HEK293 (cell line): ENCODE results near the gene AGAP3.
A peak's percentile ranks its signal among the peaks of the same experiment; 100 is the strongest.

ENCODE experiments used
- CTCF ChIA-PET: fragments of 350-600 bp; formaldehyde crosslinking; extraction: SDS; loops from one replicate; lab custom pipeline; 2021; ENCODE audit warnings: antibody characterized with exemption; lab: Yijun Ruan, JAX
- POLR2A ChIA-PET: fragments of 300-600 bp; formaldehyde crosslinking; extraction: SDS; loops from one replicate; lab custom pipeline; 2020; ENCODE audit warnings: antibody characterized with exemption, inconsistent platforms; lab: Yijun Ruan, JAX
- H3K27ac ChIP-seq: fragments of 200-500 bp; sonication (Bioruptor generic); 2 replicates; pipeline ENCODE4 v1.5.1; 2014; ENCODE audit warnings: low read depth, low read length, control low read depth, inconsistent platforms; ENCODE audit errors: extremely low read depth
- H3K36me3 ChIP-seq, 2 experiments: fragments of 200-500 bp in 1 of 2; sonication (Bioruptor generic) in 1 of 2; 1 replicate in 1 of 2; 2 replicates in 1 of 2; pipeline ENCODE4 v1.5.1; 2014 to 2017; ENCODE audit warnings: inconsistent platforms in 2 of 2, low read length in 2 of 2; ENCODE audit not compliant: control insufficient read depth in 2 of 2, insufficient read depth in 1 of 2
- H3K4me1 ChIP-seq: fragments of 200-500 bp; sonication (Bioruptor generic); 2 replicates; pipeline ENCODE4 v1.5.1; 2014; ENCODE audit warnings: mild to moderate bottlenecking, low read length, inconsistent platforms; ENCODE audit not compliant: control insufficient read depth, insufficient read depth
- H3K4me3 ChIP-seq: 2 replicates; pipeline ENCODE4 v1.5.1; 2011; ENCODE audit warnings: low read depth, mild to moderate bottlenecking, control low read depth, low read length, moderate library complexity
- H3K9me3 ChIP-seq: fragments of 200-500 bp; sonication (Bioruptor generic); 2 replicates; pipeline ENCODE4 v1.5.1; 2014; ENCODE audit warnings: low read depth, low read length, inconsistent platforms; ENCODE audit not compliant: control insufficient read depth, insufficient read depth
- ELK4 ChIP-seq: IDR thresholded peaks from 2 replicates; pipeline ENCODE4 v1.6.1; 2011; ENCODE audit warnings: mild to moderate bottlenecking, low read depth, low read length, borderline replicate concordance
- GLIS1 ChIP-seq: fragments of 450-650 bp; formaldehyde crosslinking; IDR thresholded peaks from 2 replicates; pipeline ENCODE4 v1.5.1; 2016; ENCODE audit warnings: missing biosample characterization, missing genetic modification characterization
- HOXC10 ChIP-seq: sonication (generic); formaldehyde crosslinking; IDR thresholded peaks from 2 replicates; pipeline ENCODE4 v1.8.1; 2023; ENCODE audit warnings: mild to moderate bottlenecking, missing genetic modification reagents
- PBX3 ChIP-seq: sonication (generic); formaldehyde crosslinking; IDR thresholded peaks from 2 replicates; pipeline ENCODE4 v1.8.1; 2022; ENCODE audit warnings: mild to moderate bottlenecking, moderate library complexity, missing genetic modification reagents
- SCRT1 ChIP-seq: fragments of 450-650 bp; formaldehyde crosslinking; IDR thresholded peaks from 2 replicates; pipeline ENCODE4 v1.5.1; 2016; ENCODE audit warnings: missing biosample characterization, missing genetic modification characterization, borderline replicate concordance
- ZFP41 ChIP-seq: fragments of 450-650 bp; formaldehyde crosslinking; IDR thresholded peaks from 2 replicates; pipeline ENCODE4 v1.5.1; 2016; ENCODE audit warnings: missing biosample characterization, missing genetic modification characterization, borderline replicate concordance
- ZFP69B ChIP-seq: fragments of 450-650 bp; formaldehyde crosslinking; IDR thresholded peaks from 2 replicates; pipeline ENCODE4 v1.5.1; 2016; ENCODE audit warnings: missing biosample characterization, missing genetic modification characterization
- ZIC2 ChIP-seq: fragments of 450-650 bp; formaldehyde crosslinking; IDR thresholded peaks from 2 replicates; pipeline ENCODE4 v1.5.1; 2016; ENCODE audit warnings: missing biosample characterization, missing genetic modification characterization
- ZNF121 ChIP-seq: fragments of 450-650 bp; formaldehyde crosslinking; IDR thresholded peaks from 2 replicates; pipeline ENCODE4 v1.5.1; 2016; ENCODE audit warnings: missing biosample characterization, missing genetic modification characterization
- ZNF16 ChIP-seq: fragments of 450-650 bp; formaldehyde crosslinking; IDR thresholded peaks from 2 replicates; pipeline ENCODE4 v1.5.1; 2016; ENCODE audit warnings: low read depth, missing biosample characterization, missing genetic modification characterization
- ZNF184 ChIP-seq: fragments of 450-650 bp; IDR thresholded peaks from 2 replicates; pipeline ENCODE4 v1.5.1; 2018; ENCODE audit warnings: missing biosample characterization, mild to moderate bottlenecking, missing genetic modification characterization
- ZNF202 ChIP-seq: fragments of 450-650 bp; formaldehyde crosslinking; IDR thresholded peaks from 2 replicates; pipeline ENCODE4 v1.5.1; 2016; ENCODE audit warnings: missing biosample characterization, missing genetic modification characterization, borderline replicate concordance
- ZNF23 ChIP-seq: fragments of 450-650 bp; formaldehyde crosslinking; IDR thresholded peaks from 2 replicates; pipeline ENCODE4 v1.5.1; 2016; ENCODE audit warnings: missing biosample characterization, missing genetic modification characterization, borderline replicate concordance
- ZNF266 ChIP-seq: fragments of 450-650 bp; formaldehyde crosslinking; IDR thresholded peaks from 2 replicates; pipeline ENCODE4 v1.5.1; 2016; ENCODE audit warnings: missing biosample characterization, missing genetic modification characterization, low read depth
- ZNF274 ChIP-seq, 2 experiments: fragments of 200-500 bp in 1 of 2; fragments of 450-650 bp in 1 of 2; sonication (Bioruptor generic) in 1 of 2; formaldehyde crosslinking in 1 of 2; IDR thresholded peaks; 2 replicates each; pipeline versions ENCODE4 v1.5.1 to v1.6.1; 2014 to 2016; ENCODE audit warnings: borderline replicate concordance in 1 of 2, inconsistent platforms in 1 of 2, low read length in 1 of 2, missing biosample characterization in 1 of 2, missing genetic modification characterization in 1 of 2
- ZNF280D ChIP-seq: fragments of 450-650 bp; formaldehyde crosslinking; IDR thresholded peaks from 2 replicates; pipeline ENCODE4 v1.5.1; 2016; ENCODE audit warnings: missing biosample characterization, missing genetic modification characterization
- ZNF350 ChIP-seq: fragments of 450-650 bp; formaldehyde crosslinking; IDR thresholded peaks from 2 replicates; pipeline ENCODE4 v1.5.0; 2017; ENCODE audit warnings: missing biosample characterization, mild to moderate bottlenecking, missing genetic modification characterization
- ZNF37A ChIP-seq: fragments of 450-650 bp; IDR thresholded peaks from 2 replicates; pipeline ENCODE4 v1.5.1; 2018; ENCODE audit warnings: missing biosample characterization, missing genetic modification characterization
- ZNF394 ChIP-seq: fragments of 450-650 bp; formaldehyde crosslinking; IDR thresholded peaks from 2 replicates; pipeline ENCODE4 v1.5.1; 2016; ENCODE audit warnings: missing biosample characterization, missing genetic modification characterization, mild to moderate bottlenecking, moderate library complexity, borderline replicate concordance
- ZNF398 ChIP-seq: fragments of 450-650 bp; formaldehyde crosslinking; IDR thresholded peaks from 2 replicates; pipeline ENCODE4 v1.5.1; 2017; ENCODE audit warnings: missing biosample characterization, missing genetic modification characterization
- ZNF555 ChIP-seq: fragments of 450-650 bp; formaldehyde crosslinking; conservative IDR thresholded peaks from 2 replicates; pipeline ENCODE4 v1.5.1; 2017; ENCODE audit warnings: missing biosample characterization, mild to moderate bottlenecking, missing genetic modification characterization, inconsistent platforms
- ZNF791 ChIP-seq: fragments of 450-650 bp; formaldehyde crosslinking; IDR thresholded peaks from 2 replicates; pipeline ENCODE4 v1.5.1; 2016; ENCODE audit warnings: missing biosample characterization, missing genetic modification characterization
- ZNF843 ChIP-seq: fragments of 450-650 bp; formaldehyde crosslinking; IDR thresholded peaks from 2 replicates; pipeline ENCODE4 v1.5.1; 2016; ENCODE audit warnings: missing biosample characterization, missing genetic modification characterization

AGAP3 gene

GRCh38 chr7:151043959-151044358 is 42.3 kb upstream of the AGAP3 start:
- Histone ChIP-seq H3K36me3 (peaks cover 0 to 36% of the 10 kb centered on the region in 2 experiments; a peak in 1 of 3 replicates), H3K9me3 (no peaks in the 10 kb centered on the region), H3K4me1 (peaks cover 4% of the 10 kb centered on the region), H3K27ac (no peak overlapping the region), H3K4me3 (no peak overlapping the region)
- TF ChIP-seq ZFP41 (tag by site-specific recombination) = no peak
- TF ChIP-seq ZNF350 (tag by site-specific recombination) = no peak
- no peak for TF ChIP-seq ELK4
- no peak for TF ChIP-seq ZNF555 (tag by site-specific recombination)
- TF ChIP-seq ZNF23 (tag by site-specific recombination) = no peak
- TF ChIP-seq ZNF843 (tag by site-specific recombination) = no peak
- no peak for TF ChIP-seq ZNF266
- no peak for TF ChIP-seq ZNF398 (tag by site-specific recombination)
- TF ChIP-seq SCRT1 (tag by site-specific recombination) = no peak
- no peak for TF ChIP-seq ZNF121 (tag by site-specific recombination)
- no peak for TF ChIP-seq ZNF202
- CTCF ChIA-PET = no interaction called here
- POLR2A ChIA-PET = interaction anchor here (0.6 to 1.4 kb wide), 2 partner anchors 15 to 16 kb away, joined by 3 to 4 read pairs; partner anchors contain the start of gene ABCB8

DNA sequence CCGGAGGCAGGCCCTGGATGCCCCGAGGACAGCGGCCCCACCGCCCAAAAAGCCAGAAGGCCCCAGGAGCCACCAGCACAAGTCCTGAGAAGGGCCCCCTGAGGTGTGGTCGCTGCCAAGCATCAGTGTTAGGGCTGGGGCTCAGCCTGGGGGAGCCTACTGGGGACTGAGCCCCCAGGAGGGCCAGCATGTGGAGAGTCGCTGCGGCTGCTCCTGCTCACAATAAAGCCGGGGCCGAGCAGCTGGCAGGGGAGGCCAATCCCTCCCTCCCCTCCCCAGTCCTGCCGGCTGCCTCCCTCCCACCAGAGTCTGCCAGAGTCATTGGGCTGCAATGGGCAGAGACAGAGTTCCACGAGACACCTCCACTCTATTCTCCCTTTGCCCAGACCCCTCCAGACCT is 41.0 kb upstream of the AGAP3 start:
- CTCF ChIA-PET = interaction anchor here (0.7 to 1.2 kb wide), 2 partner anchors 33 to 36 kb away, joined by 3 to 4 read pairs; partner anchors contain the start of gene FASTK
- Histone ChIP-seq H3K9me3 (no peaks in the 10 kb centered on the region), H3K4me3 (no peak overlapping the region), H3K36me3 (peaks cover 0 to 36% of the 10 kb centered on the region in 2 experiments; a peak in 1 of 3 replicates), H3K4me1 (no peaks in the 10 kb centered on the region), H3K27ac (no peak overlapping the region)
- POLR2A ChIA-PET = interaction anchor here (1.4 kb wide), 1 partner anchor 17 kb away, joined by 4 read pairs; the partner anchor contains the start of gene ABCB8
- TF ChIP-seq ZNF16 (tag by site-specific recombination) (no peak), ZNF274 (IDR thresholded peaks at IDR 0.05; ENCODE audit: low read length) (no peak), ZNF274 (tag by site-specific recombination; IDR thresholded peaks at IDR 0.05; ENCODE audit: borderline replicate concordance) (no peak), GLIS1 (peak; percentile 51), ZNF280D (tag by site-specific recombination) (no peak), PBX3 (no peak), ZFP69B (tag by site-specific recombination) (no peak), ZNF37A (tag by site-specific recombination) (no peak), ZNF266 (no peak), ZNF184 (tag by site-specific recombination) (no peak), HOXC10 (CRISPR knock-in tag) (no peak), ZIC2 (peak; percentile 80), ZNF791 (tag by site-specific recombination) (no peak), ZNF394 (tag by site-specific recombination) (no peak)
